HCT116 (cell line): Measurements from ENCODE around the gene FAM221A. TPM values are rescaled to one million over a fixed set of nuclear protein-coding genes. Genes with fewer than 3 reads are reported as not detected.

Experiments
- ATAC-seq: fragments of 200-7000 bp; cut with Tn5 transposase; 2 replicates; pipeline ENCODE4 v1.9.1; 2020; ENCODE audit warnings: mild to moderate bottlenecking, moderate library complexity
- BruUV-seq: library from RNA; stranded (reverse); fragments of 400-500 nt; replicated peaks from 2 replicates; lab custom pipeline; 2021; lab: Mats Ljungman, UMichigan
- CTCF ChIA-PET: fragments of 300-600 bp; sonication (Branson Sonifier 250); formaldehyde crosslinking; loops from one replicate; lab custom pipeline; 2021; ENCODE audit warnings: antibody characterized with exemption; lab: Charles Lee
- POLR2A ChIA-PET: fragments of 300-600, 350-600 bp; sonication (Branson Sonifier 250); formaldehyde crosslinking; loops from one replicate; lab custom pipeline; 2021; ENCODE audit warnings: antibody characterized with exemption; lab: Charles Lee
- RAD21 ChIA-PET, 2 experiments: fragments of 300-600 bp; sonication (Branson Sonifier 250); formaldehyde crosslinking; loops; one replicate each; lab custom pipeline; 2023; ENCODE audit warnings: low total read pairs in 2 of 2; ENCODE audit not compliant: uncharacterized antibody in 2 of 2, unreplicated experiment in 2 of 2, low non-redundant PET in 1 of 2; lab: Charles Lee
- DNase-seq: peaks from one replicate; pipeline ENCODE4 v3.0.0-alpha.2; 2010; ENCODE audit warnings: low read depth, low spot score
- H2AFZ ChIP-seq: fragments of 200-600 bp; shearing (Covaris generic), sonication (generic); 2 replicates; pipeline ENCODE4 v1.6.1; 2017; ENCODE audit warnings: low read depth, mixed run types, mixed read lengths, antibody characterized with exemption, low read length; ENCODE audit not compliant: poor library complexity, severe bottlenecking
- H3K27ac ChIP-seq: 2 replicates; pipeline ENCODE4 v1.5.1; 2012; ENCODE audit warnings: low read depth, low read length
- H3K27me3 ChIP-seq: fragments of 200-600 bp; sonication (generic); 2 replicates; pipeline ENCODE4 v1.6.1; 2016; ENCODE audit warnings: mixed run types, low read length, mixed read lengths; ENCODE audit not compliant: insufficient read depth
- H3K36me3 ChIP-seq, 2 experiments: fragments of 200-500 bp in 1 of 2; fragments of 200-600 bp in 1 of 2; sonication (Bioruptor generic) in 1 of 2; sonication (generic) in 1 of 2; 2 replicates each; pipeline versions ENCODE4 v1.5.1 to v1.6.1; 2014 to 2016; ENCODE audit warnings: low read length in 2 of 2, inconsistent platforms in 1 of 2, mixed read lengths in 1 of 2, mixed run types in 1 of 2; ENCODE audit not compliant: insufficient read depth in 2 of 2, control insufficient read depth in 1 of 2
- H3K4me1 ChIP-seq, 2 experiments: fragments of 200-600 bp in 1 of 2; sonication (generic) in 1 of 2; 2 replicates each; pipeline versions ENCODE4 v1.5.1 to v1.6.1; 2012 to 2017; ENCODE audit warnings: low read length in 2 of 2, inconsistent platforms in 1 of 2, mild to moderate bottlenecking in 1 of 2, mixed read lengths in 1 of 2, mixed run types in 1 of 2, moderate library complexity in 1 of 2; ENCODE audit not compliant: insufficient read depth in 2 of 2, control insufficient read depth in 1 of 2
- H3K4me2 ChIP-seq: fragments of 200-600 bp; sonication (generic); 2 replicates; pipeline ENCODE4 v1.6.1; 2017; ENCODE audit warnings: mixed run types, low read length, mixed read lengths
- H3K4me3 ChIP-seq, 2 experiments: fragments of 200-600 bp in 1 of 2; sonication (generic) in 1 of 2; replicated peaks in 1 of 2; 2 replicates each; pipeline ENCODE4 v1.5.1; 2011 to 2016; ENCODE audit warnings: low read length in 2 of 2, control low read depth in 1 of 2, low read depth in 1 of 2, mild to moderate bottlenecking in 1 of 2, mixed read lengths in 1 of 2, mixed run types in 1 of 2
- H3K79me2 ChIP-seq: fragments of 200-600 bp; sonication (generic); 2 replicates; pipeline ENCODE4 v1.6.1; 2017; ENCODE audit warnings: mild to moderate bottlenecking, mixed run types, low read length, moderate library complexity, mixed read lengths; ENCODE audit not compliant: insufficient read depth
- H3K9ac ChIP-seq: fragments of 200-600 bp; sonication (generic); 2 replicates; pipeline ENCODE4 v1.6.1; 2016; ENCODE audit warnings: low read length, mixed read lengths
- H3K9me2 ChIP-seq: fragments of 200-600 bp; sonication (generic), shearing (Covaris generic); 2 replicates; pipeline ENCODE4 v1.6.1; 2017; ENCODE audit warnings: mixed run types, mild to moderate bottlenecking, moderate library complexity; ENCODE audit not compliant: insufficient read depth
- H3K9me3 ChIP-seq, 2 experiments: fragments of 200-500 bp in 1 of 2; fragments of 200-600 bp in 1 of 2; sonication (Bioruptor generic) in 1 of 2; sonication (generic) in 1 of 2; 2 replicates each; pipeline ENCODE4 v1.6.1; 2014 to 2017; ENCODE audit warnings: low read length in 2 of 2, mixed read lengths in 2 of 2, inconsistent platforms in 1 of 2, low read depth in 1 of 2, mild to moderate bottlenecking in 1 of 2, mixed run types in 1 of 2, moderate library complexity in 1 of 2; ENCODE audit not compliant: control insufficient read depth in 1 of 2, insufficient read depth in 1 of 2
- H4K20me1 ChIP-seq: fragments of 200-600 bp; sonication (generic), shearing (Covaris generic); 2 replicates; pipeline ENCODE4 v1.6.1; 2017; ENCODE audit warnings: mixed run types, mild to moderate bottlenecking, moderate library complexity; ENCODE audit not compliant: insufficient read depth
- CTCF ChIP-seq, 3 experiments: fragments of 200-600 bp in 1 of 3; sonication (generic) in 1 of 3; IDR thresholded peaks in 2 of 3; conservative IDR thresholded peaks in 1 of 3; 2 replicates each; pipeline ENCODE4 v1.5.1; 2012 to 2017; ENCODE audit warnings: low read depth in 2 of 3, low read length in 2 of 3, antibody characterized with exemption in 1 of 3, borderline replicate concordance in 1 of 3, control low read depth in 1 of 3, mild to moderate bottlenecking in 1 of 3, mixed read lengths in 1 of 3, mixed run types in 1 of 3, moderate library complexity in 1 of 3; ENCODE audit not compliant: insufficient read depth in 1 of 3
- RAD21 ChIP-seq: IDR thresholded peaks from 2 replicates; pipeline ENCODE4 v1.6.1; 2012; ENCODE audit warnings: low read depth, mild to moderate bottlenecking
- SIN3A ChIP-seq: IDR thresholded peaks from 2 replicates; pipeline ENCODE4 v1.6.1; 2012; ENCODE audit warnings: low read depth
- ZBTB33 ChIP-seq: IDR thresholded peaks from 2 replicates; pipeline ENCODE4 v1.6.1; 2011; ENCODE audit warnings: mild to moderate bottlenecking, low read length, moderate library complexity; ENCODE audit not compliant: insufficient replicate concordance; ENCODE audit errors: extremely low read depth
- intact Hi-C: fragments of 100-400 bp; cut with micrococcal nuclease; formaldehyde crosslinking; loops from 2 replicates; pipeline ENCODE4 v1.10.0; 2022
- total RNA-seq: library from RNA; stranded (reverse); gene quantifications from one replicate; pipeline ENCODE4 v1.2.1, GENCODE V29; 2021; ENCODE audit not compliant: unreplicated experiment

Gene FAM221A
- total RNA-seq, 1 experiment from 2014 or later, result 2.2 TPM

GRCh38 chr7:23654508-23654907, 25.5 kb upstream of the FAM221A start:
- no TSS peak for BruUV-seq
- POLR2A ChIA-PET, result no interaction called here
- CTCF ChIA-PET, result no interaction called here
- peak; percentile 43 for DNase-seq
- H2AFZ ChIP-seq, result no peak overlapping the region
- no peaks in the 10 kb centered on the region for H3K36me3 ChIP-seq
- no peak overlapping the region for H3K4me2 ChIP-seq
- ATAC-seq, result peak; percentile 73
- no peaks in the 10 kb centered on the region for H4K20me1 ChIP-seq
- no peaks in the 10 kb centered on the region for H3K27me3 ChIP-seq
- intact Hi-C loops, result no loop called here
- RAD21 ChIA-PET, result no interaction called here
- H3K4me1 ChIP-seq, result peaks cover 0 to 6% of the 10 kb centered on the region in 2 experiments; a peak in 1 of 4 replicates
- no peak overlapping the region for H3K27ac ChIP-seq
- no peak overlapping the region for H3K9ac ChIP-seq
- H3K9me3 ChIP-seq, result peaks cover 0 to 16% of the 10 kb centered on the region in 2 experiments; a peak in 1 of 4 replicates
- no peaks in the 10 kb centered on the region for H3K79me2 ChIP-seq
- no peak overlapping the region for H3K4me3 ChIP-seq
- no peaks in the 10 kb centered on the region for H3K9me2 ChIP-seq
- TF ChIP-seq ZBTB33 (no peak), CTCF (IDR thresholded peaks at IDR 0.05 in 2 of 3, conservative IDR thresholded peaks at IDR 0.05 in 1 of 3; ENCODE audit: borderline replicate concordance in 1 of 3, insufficient read depth in 1 of 3, low read depth in 2 of 3, low read length in 2 of 3) (peak in 2 of 3 experiments; percentile 50 to 54; a peak in 4 of 6 replicates), SIN3A (no peak), RAD21 (peak; percentile 66)
